Neural cell (in vitro differentiated cells): ENCODE data around the gene H2AZ2.

Experiments
- CTCF ChIP-seq: fragments of 450-650 bp; IDR thresholded peaks from 2 replicates; pipeline ENCODE4 v1.5.1; 2014; ENCODE audit warnings: antibody characterized with exemption, mild to moderate bottlenecking, moderate library complexity; ENCODE audit not compliant: poor library complexity, severe bottlenecking
- MXI1 ChIP-seq: fragments of 450-650 bp; conservative IDR thresholded peaks from 2 replicates; pipeline ENCODE4 v1.6.1; 2014; ENCODE audit warnings: antibody characterized with exemption, mild to moderate bottlenecking; ENCODE audit not compliant: poor library complexity, severe bottlenecking

GRCh38 chr7:44884621-44885393, 36.9 kb upstream of the H2AZ2 start:
- peak; percentile 13 for TF ChIP-seq MXI1
- TF ChIP-seq CTCF = no peak
